ENCODE data around the gene DPP6. TPM values are rescaled to one million over a fixed set of nuclear protein-coding genes. Genes with fewer than 3 reads are reported as not detected.

The DPP6 gene
- total and polyA plus RNA-seq, 10 donors, result 0.11 to 8.7 (median 3.0) TPM

DNA sequence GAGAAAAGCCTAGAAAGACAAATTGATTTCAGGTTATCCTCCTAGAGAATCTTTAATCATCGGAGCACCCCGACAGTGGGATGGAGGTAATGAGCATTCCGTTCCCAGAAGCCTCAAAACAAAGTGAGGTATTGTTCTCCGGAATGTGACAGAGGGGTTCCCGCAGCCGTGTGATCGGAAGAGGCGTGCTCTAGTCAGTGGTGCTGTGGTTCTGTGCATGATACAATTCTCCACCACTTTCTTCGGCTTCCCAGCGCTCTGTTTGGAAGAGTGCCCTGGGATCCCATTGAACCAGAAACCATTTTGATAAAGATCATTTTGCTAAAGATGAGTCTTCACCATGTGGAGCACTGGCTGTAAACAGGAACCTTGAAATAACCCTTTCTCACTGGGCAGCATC, 516.1 kb downstream of the DPP6 start:
- Histone ChIP-seq H3K4me3 (no peak overlapping the region), H3K27ac (no peak overlapping the region), H3K9me3 (peaks cover 0 to 6% (median 0%) of the 10 kb centered on the region in 8 donors), H3K27me3 (replicated peaks in 1 of 7) (no peaks in the 10 kb centered on the region), H3K4me1 (no peaks in the 10 kb centered on the region), H3K36me3 (no peaks in the 10 kb centered on the region)
- TF ChIP-seq POLR2AphosphoS5 (IDR thresholded peaks at IDR 0.05), result no peak
- TF ChIP-seq, protein P1, sequence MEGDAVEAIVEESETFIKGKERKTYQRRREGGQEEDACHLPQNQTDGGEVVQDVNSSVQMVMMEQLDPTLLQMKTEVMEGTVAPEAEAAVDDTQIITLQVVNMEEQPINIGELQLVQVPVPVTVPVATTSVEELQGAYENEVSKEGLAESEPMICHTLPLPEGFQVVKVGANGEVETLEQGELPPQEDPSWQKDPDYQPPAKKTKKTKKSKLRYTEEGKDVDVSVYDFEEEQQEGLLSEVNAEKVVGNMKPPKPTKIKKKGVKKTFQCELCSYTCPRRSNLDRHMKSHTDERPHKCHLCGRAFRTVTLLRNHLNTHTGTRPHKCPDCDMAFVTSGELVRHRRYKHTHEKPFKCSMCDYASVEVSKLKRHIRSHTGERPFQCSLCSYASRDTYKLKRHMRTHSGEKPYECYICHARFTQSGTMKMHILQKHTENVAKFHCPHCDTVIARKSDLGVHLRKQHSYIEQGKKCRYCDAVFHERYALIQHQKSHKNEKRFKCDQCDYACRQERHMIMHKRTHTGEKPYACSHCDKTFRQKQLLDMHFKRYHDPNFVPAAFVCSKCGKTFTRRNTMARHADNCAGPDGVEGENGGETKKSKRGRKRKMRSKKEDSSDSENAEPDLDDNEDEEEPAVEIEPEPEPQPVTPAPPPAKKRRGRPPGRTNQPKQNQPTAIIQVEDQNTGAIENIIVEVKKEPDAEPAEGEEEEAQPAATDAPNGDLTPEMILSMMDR (IDR thresholded peaks at IDR 0.05 in 8 of 11, conservative IDR thresholded peaks at IDR 0.05 in 3 of 11), result no peak
- TF ChIP-seq POLR2A (IDR thresholded peaks at IDR 0.05), result no peak
- WGBS, 5 donors, result 75 to 88% (median 84%) methylated on average over 9 to 10 of the region's 10 CpGs
- intact Hi-C loops (cut with DNase I; ENCODE audit: low total_unique reads), result no loop called here
- DNase-seq, result no peak

DNA sequence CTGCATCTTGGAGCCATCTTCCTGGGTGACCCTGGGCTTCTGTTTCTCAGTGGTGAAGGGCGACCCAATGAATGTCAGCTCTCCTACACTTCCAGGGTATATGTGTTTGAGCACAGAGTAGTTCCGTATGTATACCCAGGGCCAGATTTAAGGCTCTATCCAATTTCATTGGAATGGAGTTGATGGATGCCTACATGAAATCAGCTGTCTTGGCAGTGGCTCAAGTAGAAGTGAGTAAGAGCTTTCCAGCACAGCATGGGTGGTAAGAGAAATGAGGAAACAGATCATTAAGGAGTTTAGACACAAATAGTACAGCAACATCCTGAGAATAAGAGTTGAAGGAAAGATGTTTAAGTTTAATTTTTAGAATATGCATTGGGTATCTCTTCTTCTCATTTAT, 517.7 kb downstream of the DPP6 start:
- Histone ChIP-seq H3K9me3 (peaks cover 0 to 6% (median 0%) of the 10 kb centered on the region in 8 donors), H3K27ac (no peak overlapping the region), H3K4me3 (no peak overlapping the region), H3K36me3 (no peaks in the 10 kb centered on the region), H3K4me1 (no peaks in the 10 kb centered on the region), H3K27me3 (replicated peaks in 1 of 7) (no peaks in the 10 kb centered on the region)
- TF ChIP-seq, protein P1 (IDR thresholded peaks at IDR 0.05 in 8 of 11, conservative IDR thresholded peaks at IDR 0.05 in 3 of 11), result no peak
- TF ChIP-seq POLR2A (IDR thresholded peaks at IDR 0.05) (no peak), POLR2AphosphoS5 (IDR thresholded peaks at IDR 0.05) (no peak)
- WGBS, 5 donors, result 42 to 79% (median 76%) methylated on average over 2 of the region's 2 CpGs
- intact Hi-C loops (cut with DNase I; ENCODE audit: low total_unique reads), result no loop called here
- DNase-seq, result no peak

DNA sequence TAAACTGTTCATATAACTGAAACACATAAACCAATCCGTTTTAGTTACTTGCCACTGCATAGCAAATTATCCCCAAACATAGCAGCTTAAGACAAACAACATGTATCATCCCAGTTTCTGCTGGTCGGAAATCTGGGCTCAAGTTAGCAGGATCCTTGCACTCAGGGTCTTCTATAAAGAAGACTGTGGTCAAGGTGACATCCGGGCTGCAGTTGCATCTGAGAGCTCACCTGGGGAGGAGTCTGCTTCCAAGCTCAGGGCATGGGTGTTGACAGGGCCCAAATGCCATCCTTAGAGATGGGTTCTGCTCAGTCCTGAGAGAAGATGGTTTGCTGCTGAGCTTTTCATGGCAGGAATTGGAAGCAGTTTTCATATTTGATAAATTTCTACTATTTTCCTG, 519.6 kb downstream of the DPP6 start:
- H3K4me3 ChIP-seq, result no peak overlapping the region
- H3K36me3 ChIP-seq, result no peaks in the 10 kb centered on the region
- no peaks in the 10 kb centered on the region for H3K4me1 ChIP-seq
- WGBS, 5 donors, result 53 to 93% (median 67%) methylated on average over 3 of the region's 3 CpGs
- no peak for DNase-seq
- intact Hi-C loops (cut with DNase I; ENCODE audit: low total_unique reads), result no loop called here
- no peak overlapping the region for H3K27ac ChIP-seq
- TF ChIP-seq POLR2AphosphoS5 (IDR thresholded peaks at IDR 0.05) (no peak), POLR2A (IDR thresholded peaks at IDR 0.05) (no peak)
- TF ChIP-seq, protein P1 (IDR thresholded peaks at IDR 0.05 in 8 of 11, conservative IDR thresholded peaks at IDR 0.05 in 3 of 11), result no peak
- peaks cover 0 to 6% (median 0%) of the 10 kb centered on the region in 8 donors for H3K9me3 ChIP-seq
- H3K27me3 ChIP-seq (replicated peaks in 1 of 7), result no peaks in the 10 kb centered on the region

DNA sequence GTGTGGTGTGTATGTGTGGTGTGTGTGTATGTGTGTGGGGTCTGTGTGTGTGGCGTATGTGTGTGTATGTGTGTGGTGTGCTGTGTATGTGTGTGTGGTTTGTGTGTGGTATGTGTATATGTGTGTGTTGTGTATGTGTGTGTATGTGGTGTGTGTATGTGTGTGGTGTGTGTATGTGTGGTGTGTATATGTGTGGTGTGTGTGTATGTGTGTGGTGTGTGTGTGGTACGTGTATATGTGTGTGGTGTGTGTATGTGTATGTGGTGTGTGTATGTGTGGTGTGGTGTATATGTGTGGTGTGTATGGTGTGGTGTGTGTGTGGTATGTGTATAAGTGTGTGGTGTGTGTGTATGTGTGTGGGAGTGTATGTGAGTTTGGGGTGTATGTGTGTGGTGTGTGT, 522.0 kb downstream of the DPP6 start:
- WGBS, 5 donors, result 91 to 100% (median 94%) methylated on average over 2 of the region's 2 CpGs
- no peaks in the 10 kb centered on the region for H3K27me3 ChIP-seq (replicated peaks in 1 of 7)
- H3K9me3 ChIP-seq, result peaks cover 0 to 6% (median 0%) of the 10 kb centered on the region in 8 donors
- no peak for DNase-seq
- H3K36me3 ChIP-seq, result no peaks in the 10 kb centered on the region
- H3K4me3 ChIP-seq, result no peak overlapping the region
- intact Hi-C loops (cut with DNase I; ENCODE audit: low total_unique reads), result no loop called here
- no peaks in the 10 kb centered on the region for H3K4me1 ChIP-seq
- no peak overlapping the region for H3K27ac ChIP-seq
- TF ChIP-seq POLR2AphosphoS5 (IDR thresholded peaks at IDR 0.05), result no peak
- TF ChIP-seq, protein P1 (IDR thresholded peaks at IDR 0.05 in 8 of 11, conservative IDR thresholded peaks at IDR 0.05 in 3 of 11), result no peak
- no peak for TF ChIP-seq POLR2A (IDR thresholded peaks at IDR 0.05)
